B cell (primary cell): Measurements from ENCODE around the gene SLC10A4.

Experiments
- EZH2 ChIP-seq: IDR thresholded peaks from 2 replicates; pipeline ENCODE4 v1.6.1; 2012; ENCODE audit warnings: borderline replicate concordance, low read depth, mild to moderate bottlenecking, moderate library complexity, low read length; ENCODE audit not compliant: insufficient read depth, poor library complexity, severe bottlenecking
- TF ChIP-seq, protein P1 (sequence below): fragments of 200-600 bp; IDR thresholded peaks from one replicate; pipeline ENCODE4 v1.8.0; 2022; ENCODE audit warnings: antibody characterized with exemption, mild to moderate bottlenecking

- TF ChIP-seq, protein P1, sequence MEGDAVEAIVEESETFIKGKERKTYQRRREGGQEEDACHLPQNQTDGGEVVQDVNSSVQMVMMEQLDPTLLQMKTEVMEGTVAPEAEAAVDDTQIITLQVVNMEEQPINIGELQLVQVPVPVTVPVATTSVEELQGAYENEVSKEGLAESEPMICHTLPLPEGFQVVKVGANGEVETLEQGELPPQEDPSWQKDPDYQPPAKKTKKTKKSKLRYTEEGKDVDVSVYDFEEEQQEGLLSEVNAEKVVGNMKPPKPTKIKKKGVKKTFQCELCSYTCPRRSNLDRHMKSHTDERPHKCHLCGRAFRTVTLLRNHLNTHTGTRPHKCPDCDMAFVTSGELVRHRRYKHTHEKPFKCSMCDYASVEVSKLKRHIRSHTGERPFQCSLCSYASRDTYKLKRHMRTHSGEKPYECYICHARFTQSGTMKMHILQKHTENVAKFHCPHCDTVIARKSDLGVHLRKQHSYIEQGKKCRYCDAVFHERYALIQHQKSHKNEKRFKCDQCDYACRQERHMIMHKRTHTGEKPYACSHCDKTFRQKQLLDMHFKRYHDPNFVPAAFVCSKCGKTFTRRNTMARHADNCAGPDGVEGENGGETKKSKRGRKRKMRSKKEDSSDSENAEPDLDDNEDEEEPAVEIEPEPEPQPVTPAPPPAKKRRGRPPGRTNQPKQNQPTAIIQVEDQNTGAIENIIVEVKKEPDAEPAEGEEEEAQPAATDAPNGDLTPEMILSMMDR = no peak
- TF ChIP-seq EZH2 = no peak
These were observed 10.3 kb upstream of the SLC10A4 start for GRCh38 chr4:48472794-48473193.
